Measurements from ENCODE around the gene GSK3A. TPM values are rescaled to one million over a fixed set of nuclear protein-coding genes. Genes with fewer than 3 reads are reported as not detected.
A peak's percentile ranks its signal among the peaks of the same experiment; 100 is the strongest.

Gene GSK3A
- total RNA-seq, 1 experiment from 2014 or later: 32.2 TPM

DNA sequence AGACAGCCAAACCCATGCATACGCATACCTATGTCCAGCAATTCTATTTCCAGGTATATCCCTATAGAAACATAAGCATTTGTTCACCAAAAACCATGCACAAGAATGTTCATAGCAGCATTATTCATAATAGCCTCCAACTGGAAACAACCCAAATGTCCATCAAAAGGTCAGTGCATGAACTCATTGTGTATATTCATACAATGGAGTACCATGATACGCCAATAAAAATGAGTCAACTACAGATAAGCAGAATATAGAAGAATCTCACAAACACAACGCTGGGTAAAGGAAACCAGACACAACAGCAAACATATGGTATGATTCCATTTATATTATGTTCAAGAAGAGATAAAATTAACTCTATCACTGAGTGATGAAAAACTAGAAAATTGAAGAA lies 48.7 kb downstream of the GSK3A start:
- DNase-seq (ENCODE audit: low read depth): no peak
- in situ Hi-C loops (cut with HindIII; ENCODE audit: low pct_unique_long_range_greater_than_20kb, low sequenced_read_pairs): no loop called here

GRCh38 chr19:42193294-42193693 lies 49.1 kb downstream of the GSK3A start:
- no peak for DNase-seq (ENCODE audit: low read depth)
- in situ Hi-C loops (cut with HindIII; ENCODE audit: low pct_unique_long_range_greater_than_20kb, low sequenced_read_pairs): no loop called here

- in situ Hi-C loops (cut with HindIII; ENCODE audit: low pct_unique_long_range_greater_than_20kb, low sequenced_read_pairs): no loop called here
- DNase-seq (ENCODE audit: low read depth): peak; percentile 91
These were observed 50.5 kb downstream of the GSK3A start for GRCh38 chr19:42191855-42192254.

- no peak for DNase-seq (ENCODE audit: low read depth)
- in situ Hi-C loops (cut with HindIII; ENCODE audit: low pct_unique_long_range_greater_than_20kb, low sequenced_read_pairs): no loop called here
These were observed 51.1 kb downstream of the GSK3A start for GRCh38 chr19:42191330-42191729.

- DNase-seq (ENCODE audit: low read depth): no peak
- in situ Hi-C loops (cut with HindIII; ENCODE audit: low pct_unique_long_range_greater_than_20kb, low sequenced_read_pairs): no loop called here
These were observed 53.3 kb downstream of the GSK3A start for GRCh38 chr19:42189133-42189532.

GRCh38 chr19:42188665-42189064 lies 53.7 kb downstream of the GSK3A start:
- no peak for DNase-seq (ENCODE audit: low read depth)
- in situ Hi-C loops (cut with HindIII; ENCODE audit: low pct_unique_long_range_greater_than_20kb, low sequenced_read_pairs): no loop called here

DNA sequence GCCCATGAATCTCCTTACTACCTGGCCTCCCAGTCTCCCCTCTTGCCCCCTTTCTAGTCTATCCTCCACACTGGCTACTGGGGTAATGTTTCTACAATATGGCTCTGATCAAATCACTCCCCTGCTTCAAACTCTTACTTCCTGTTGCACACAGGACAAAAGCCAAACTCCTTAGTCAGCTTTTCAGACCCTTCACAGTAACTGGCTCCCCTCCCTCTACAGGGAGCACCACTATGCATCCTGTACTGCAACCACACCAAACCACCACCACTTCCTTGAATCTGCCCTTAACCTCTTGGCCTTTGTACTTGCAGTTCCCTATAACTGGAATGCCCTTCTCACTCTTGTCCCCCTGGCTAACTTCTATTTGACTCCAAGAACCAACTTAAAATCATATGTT lies 57.1 kb downstream of the GSK3A start:
- in situ Hi-C loops (cut with HindIII; ENCODE audit: low pct_unique_long_range_greater_than_20kb, low sequenced_read_pairs): no loop called here
- DNase-seq (ENCODE audit: low read depth): no peak

DNA sequence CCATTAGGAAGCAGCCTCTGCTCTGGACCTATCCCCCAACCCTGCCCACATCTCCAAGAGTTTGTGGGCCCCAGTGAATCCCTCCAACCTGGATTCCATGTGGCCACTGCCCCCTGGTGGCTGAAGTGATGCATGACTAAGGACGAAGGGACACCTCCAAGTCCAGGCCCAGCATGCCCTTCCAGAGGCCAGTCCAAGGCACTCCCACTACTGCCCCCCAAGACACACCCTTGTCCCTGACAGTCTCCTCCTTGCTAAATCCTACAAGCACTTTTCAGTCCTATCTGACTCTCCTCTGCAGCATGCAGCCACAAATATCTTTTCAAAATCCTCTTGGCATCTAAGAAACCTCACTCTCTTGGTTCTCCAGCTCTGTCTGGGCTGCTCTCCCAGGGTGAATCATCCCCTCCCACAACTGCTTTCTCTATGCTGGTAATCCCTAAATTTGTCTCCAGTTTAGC lies 58.0 kb downstream of the GSK3A start:
- in situ Hi-C loops (cut with HindIII; ENCODE audit: low pct_unique_long_range_greater_than_20kb, low sequenced_read_pairs): no loop called here
- DNase-seq (ENCODE audit: low read depth): peak; percentile 57

Other genes starting within 250 kb of the GSK3A start
- gene ATP1A3, start 248.4 kb downstream of the GSK3A start, total RNA-seq (2014; rRNA removed; shearing (Covaris generic); ENCODE audit: low replicate concordance): 2.3 TPM in 1 of 2 replicates, not detected in the other
- not detected in 2 replicates for gene GRIK5, start 172.4 kb downstream of the GSK3A start, total RNA-seq (2014; rRNA removed; shearing (Covaris generic); ENCODE audit: low replicate concordance)
- 18.2 and 24.6 TPM in 2 replicates for gene ZNF574, start 166.4 kb downstream of the GSK3A start, total RNA-seq (2014; rRNA removed; shearing (Covaris generic); ENCODE audit: low replicate concordance)
- not detected in 2 replicates for gene POU2F2, start 110.2 kb downstream of the GSK3A start, total RNA-seq (2014; rRNA removed; shearing (Covaris generic); ENCODE audit: low replicate concordance)
- gene DEDD2, start 24.9 kb downstream of the GSK3A start, total RNA-seq (2014; rRNA removed; shearing (Covaris generic); ENCODE audit: low replicate concordance): 72.2 and 128 TPM in 2 replicates
- gene ZNF526, start 22.3 kb downstream of the GSK3A start, total RNA-seq (2014; rRNA removed; shearing (Covaris generic); ENCODE audit: low replicate concordance): 8.4 and 12.4 TPM in 2 replicates
- 47.1 and 49.5 TPM in 2 replicates for gene ERF, start 12.5 kb upstream of the GSK3A start, total RNA-seq (2014; rRNA removed; shearing (Covaris generic); ENCODE audit: low replicate concordance)
- 13.6 and 27.5 TPM in 2 replicates for gene CIC, start 26.6 kb upstream of the GSK3A start, total RNA-seq (2014; rRNA removed; shearing (Covaris generic); ENCODE audit: low replicate concordance)
- 3.0 TPM in 1 of 2 replicates, not detected in the other for gene PRR19, start 59.5 kb upstream of the GSK3A start, total RNA-seq (2014; rRNA removed; shearing (Covaris generic); ENCODE audit: low replicate concordance)
- 142 and 150 TPM in 2 replicates for gene PAFAH1B3, start 60.0 kb upstream of the GSK3A start, total RNA-seq (2014; rRNA removed; shearing (Covaris generic); ENCODE audit: low replicate concordance)
- gene TMEM145, start 70.7 kb upstream of the GSK3A start, total RNA-seq (2014; rRNA removed; shearing (Covaris generic); ENCODE audit: low replicate concordance): not detected in 2 replicates
- 36.8 and 75.6 TPM in 2 replicates for gene MEGF8, start 83.0 kb upstream of the GSK3A start, total RNA-seq (2014; rRNA removed; shearing (Covaris generic); ENCODE audit: low replicate concordance)
- gene CNFN, start 147.7 kb upstream of the GSK3A start, total RNA-seq (2014; rRNA removed; shearing (Covaris generic); ENCODE audit: low replicate concordance): 22.1 TPM in 1 of 2 replicates, not detected in the other
- gene LIPE, start 184.8 kb upstream of the GSK3A start, total RNA-seq (2014; rRNA removed; shearing (Covaris generic); ENCODE audit: low replicate concordance): 5.7 and 13.1 TPM in 2 replicates
- gene CXCL17, start 200.3 kb upstream of the GSK3A start, total RNA-seq (2014; rRNA removed; shearing (Covaris generic); ENCODE audit: low replicate concordance): not detected in 2 replicates